ENCODE data around the gene FARS2. TPM values are rescaled to one million over a fixed set of nuclear protein-coding genes. Genes with fewer than 3 reads are reported as not detected.

The FARS2 gene
- total RNA-seq, 2 donors from 2014 or later, result 16.2 to 18.3 TPM

GRCh38 chr6:5619249-5619648, 357.9 kb downstream of the FARS2 start:
- WGBS, 2 experiments (ENCODE audit: insufficient coverage in 1 of 2, insufficient read length in 1 of 2), result 90 to 91% methylated on average over 3 of the region's 3 CpGs
- Histone ChIP-seq H3K9me3 (ENCODE audit: control insufficient read depth, low read length) (peaks cover 4% of the 10 kb centered on the region), H3K4me3 (ENCODE audit: low read length) (no peak overlapping the region), H3K27me3 (ENCODE audit: control insufficient read depth, insufficient read depth, low read length, poor library complexity, severe bottlenecking) (no peaks in the 10 kb centered on the region), H3K27ac (ENCODE audit: low read depth, low read length) (no peak overlapping the region), H3K36me3 (ENCODE audit: control insufficient read depth, insufficient read depth, low read length) (no peaks in the 10 kb centered on the region), H3K9ac (ENCODE audit: extremely low read depth, low read length, poor library complexity, severe bottlenecking) (no peak overlapping the region), H3K4me1 (ENCODE audit: control insufficient read depth, insufficient read depth, low read length) (no peaks in the 10 kb centered on the region)
- Mint-ChIP-seq H3K4me3 (no peak overlapping the region), H3K4me1 (no peaks in the 10 kb centered on the region), H3K27me3 (ENCODE audit: insufficient read depth) (no peaks in the 10 kb centered on the region), H3K27ac (no peak overlapping the region), H3K9me3 (peaks cover 4% of the 10 kb centered on the region), H3K36me3 (ENCODE audit: low read depth) (peaks cover 5% of the 10 kb centered on the region)
- no peak for DNase-seq
- no peak for TF ChIP-seq CTCF (conservative IDR thresholded peaks at IDR 0.05)

GRCh38 chr6:5622276-5623005, 361.1 kb downstream of the FARS2 start:
- Mint-ChIP-seq H3K36me3 (ENCODE audit: low read depth) (peaks cover 5% of the 10 kb centered on the region), H3K9me3 (no peaks in the 10 kb centered on the region), H3K27me3 (ENCODE audit: insufficient read depth) (no peaks in the 10 kb centered on the region), H3K4me3 (no peak overlapping the region), H3K27ac (no peak overlapping the region), H3K4me1 (no peaks in the 10 kb centered on the region)
- Histone ChIP-seq H3K9me3 (ENCODE audit: control insufficient read depth, low read length) (no peaks in the 10 kb centered on the region), H3K9ac (ENCODE audit: extremely low read depth, low read length, poor library complexity, severe bottlenecking) (no peak overlapping the region), H3K27ac (ENCODE audit: low read depth, low read length) (no peak overlapping the region), H3K4me1 (ENCODE audit: control insufficient read depth, insufficient read depth, low read length) (no peaks in the 10 kb centered on the region), H3K27me3 (ENCODE audit: control insufficient read depth, insufficient read depth, low read length, poor library complexity, severe bottlenecking) (no peaks in the 10 kb centered on the region), H3K4me3 (ENCODE audit: low read length) (no peak overlapping the region), H3K36me3 (ENCODE audit: control insufficient read depth, insufficient read depth, low read length) (no peaks in the 10 kb centered on the region)
- DNase-seq, result no peak
- WGBS, 2 experiments (ENCODE audit: insufficient coverage in 1 of 2, insufficient read length in 1 of 2), result 79 to 96% methylated on average over 4 to 10 of the region's 10 CpGs
- TF ChIP-seq CTCF (conservative IDR thresholded peaks at IDR 0.05), result no peak

GRCh38 chr6:5623769-5624168, 362.5 kb downstream of the FARS2 start:
- Histone ChIP-seq H3K36me3 (ENCODE audit: control insufficient read depth, insufficient read depth, low read length) (no peaks in the 10 kb centered on the region), H3K27ac (ENCODE audit: low read depth, low read length) (no peak overlapping the region), H3K27me3 (ENCODE audit: control insufficient read depth, insufficient read depth, low read length, poor library complexity, severe bottlenecking) (no peaks in the 10 kb centered on the region), H3K4me3 (ENCODE audit: low read length) (no peak overlapping the region), H3K9me3 (ENCODE audit: control insufficient read depth, low read length) (no peaks in the 10 kb centered on the region), H3K9ac (ENCODE audit: extremely low read depth, low read length, poor library complexity, severe bottlenecking) (no peak overlapping the region), H3K4me1 (ENCODE audit: control insufficient read depth, insufficient read depth, low read length) (no peaks in the 10 kb centered on the region)
- Mint-ChIP-seq H3K36me3 (ENCODE audit: low read depth) (peaks cover 5% of the 10 kb centered on the region), H3K27me3 (ENCODE audit: insufficient read depth) (no peaks in the 10 kb centered on the region), H3K4me3 (no peak overlapping the region), H3K4me1 (peaks cover 1% of the 10 kb centered on the region), H3K27ac (no peak overlapping the region), H3K9me3 (no peaks in the 10 kb centered on the region)
- WGBS, 2 experiments (ENCODE audit: insufficient coverage in 1 of 2, insufficient read length in 1 of 2), result 94 to 100% methylated on average over 1 to 2 of the region's 2 CpGs
- DNase-seq, result no peak
- TF ChIP-seq CTCF (conservative IDR thresholded peaks at IDR 0.05), result no peak
